GM21723 (cell line): Measurements from ENCODE around the gene HAPLN2.
"Not testable (repeated sequence)": the region's sequence is repeated elsewhere in the genome, so short reads cannot be mapped to it uniquely, and the experiment has no call there.

Source experiments
- ATAC-seq: cut with Tn5 transposase; IDR thresholded peaks from one replicate; pipeline ENCODE4 v1.9.1; 2021; ENCODE audit warnings: mild to moderate bottlenecking, moderate library complexity; ENCODE audit not compliant: unreplicated experiment

HAPLN2 gene

DNA sequence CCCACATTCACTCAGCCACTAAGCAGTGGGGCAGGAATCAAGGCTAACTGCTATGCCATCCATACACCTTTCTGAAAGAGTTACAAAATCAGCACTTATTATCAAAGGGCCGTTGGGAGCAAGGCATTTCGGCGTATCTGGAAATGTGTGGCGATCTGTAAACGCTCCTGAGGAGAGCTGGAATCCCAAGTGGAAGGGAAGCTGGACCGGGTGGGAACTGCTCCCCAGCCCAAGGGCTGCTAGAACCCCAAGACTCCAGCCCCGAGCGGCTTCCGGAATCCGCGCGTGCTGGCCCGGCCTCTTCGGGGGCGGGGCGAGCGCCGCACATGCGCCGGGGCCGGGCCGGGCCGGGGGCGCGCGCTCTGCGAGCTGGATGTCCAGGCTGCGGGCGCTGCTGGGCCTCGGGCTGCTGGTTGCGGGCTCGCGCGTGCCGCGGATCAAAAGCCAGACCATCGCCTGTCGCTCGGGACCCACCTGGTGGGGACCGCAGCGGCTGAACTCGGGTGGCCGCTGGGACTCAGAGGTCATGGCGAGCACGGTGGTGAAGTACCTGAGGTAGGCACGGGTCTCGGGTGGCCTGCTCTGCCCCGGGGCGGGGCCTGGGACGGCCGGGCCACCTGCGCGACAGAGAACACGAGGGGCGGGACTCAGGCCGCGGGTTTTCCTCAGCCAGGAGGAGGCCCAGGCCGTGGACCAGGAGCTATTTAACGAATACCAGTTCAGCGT, 27.6 kb upstream of the HAPLN2 start, which contains the start of gene NAXE:
Gene NAXE, plus strand, starts transcription at position 345 of the 726 bp plus-strand sequence. Its CDS starts 29 bp downstream, at position 374.
- peak; percentile 89 for ATAC-seq

DNA sequence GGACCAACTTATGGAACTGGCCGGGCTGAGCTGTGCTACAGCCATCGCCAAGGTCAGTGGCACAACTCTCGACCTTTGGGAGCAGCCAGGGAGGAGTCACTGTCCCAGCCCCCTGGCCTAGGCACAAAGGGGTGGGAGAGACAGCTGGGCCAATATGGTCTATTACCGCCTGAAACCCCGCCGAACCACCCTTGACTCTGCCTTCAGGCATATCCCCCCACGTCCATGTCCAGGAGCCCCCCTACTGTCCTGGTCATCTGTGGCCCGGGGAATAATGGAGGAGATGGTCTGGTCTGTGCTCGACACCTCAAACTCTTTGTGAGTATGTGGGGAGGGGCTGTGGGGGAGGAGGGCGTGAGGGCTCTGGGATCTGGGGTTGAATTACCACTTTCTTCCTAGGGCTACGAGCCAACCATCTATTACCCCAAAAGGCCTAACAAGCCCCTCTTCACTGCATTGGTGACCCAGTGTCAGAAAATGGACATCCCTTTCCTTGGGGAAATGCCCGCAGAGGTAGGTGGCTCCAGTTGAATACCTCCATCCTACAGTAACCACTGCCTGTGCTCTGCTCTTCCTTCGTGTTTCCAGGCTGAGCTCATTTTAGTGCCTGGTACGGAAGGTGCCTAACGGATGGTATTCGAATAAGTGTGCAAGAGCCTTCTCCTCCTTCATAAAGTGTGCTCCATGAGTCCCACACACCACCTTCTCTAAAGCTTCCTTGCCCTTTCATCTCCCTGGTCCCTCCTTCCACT, 26.9 kb upstream of the HAPLN2 start:
- no peak for ATAC-seq

GRCh38 chr1:156592910-156593660, 26.1 kb upstream of the HAPLN2 start:
- ATAC-seq, result no peak

DNA sequence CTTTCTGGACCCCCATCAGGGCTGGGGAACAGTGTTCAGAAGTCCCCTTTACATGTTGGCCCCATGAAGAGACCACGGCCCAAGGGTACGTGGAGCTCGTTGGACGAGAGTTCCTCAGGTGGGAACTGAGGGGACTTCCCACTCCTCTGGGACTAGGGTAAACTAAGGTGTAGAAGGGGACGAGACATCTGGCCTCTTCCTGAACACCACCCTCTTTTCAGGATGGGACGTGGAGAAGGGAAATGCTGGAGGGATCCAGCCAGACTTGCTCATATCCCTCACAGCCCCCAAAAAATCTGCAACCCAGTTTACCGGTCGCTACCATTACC, 25.6 kb upstream of the HAPLN2 start:
- ATAC-seq, result no peak

DNA sequence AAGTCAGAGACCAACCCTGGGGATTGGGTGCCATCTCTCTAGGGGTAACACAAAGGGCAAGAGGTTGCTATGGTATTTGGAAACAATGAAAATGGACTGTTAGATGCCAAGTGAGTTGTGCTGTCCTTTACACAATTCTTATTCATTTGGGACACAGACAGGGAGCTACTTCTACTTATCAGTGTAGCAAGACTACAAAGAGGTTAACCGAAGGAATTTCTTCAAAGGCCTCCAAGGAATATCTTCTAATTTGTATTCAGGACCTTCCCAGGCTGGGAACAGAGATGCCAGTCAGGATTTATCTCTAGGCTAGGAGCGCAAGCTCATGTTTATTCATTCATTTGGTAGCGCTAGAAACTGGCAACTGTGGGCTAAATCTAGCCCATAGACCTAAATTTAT, 25.0 kb upstream of the HAPLN2 start:
- no peak for ATAC-seq

GRCh38 chr1:156595016-156595415, 24.2 kb upstream of the HAPLN2 start:
- ATAC-seq, result no peak

DNA sequence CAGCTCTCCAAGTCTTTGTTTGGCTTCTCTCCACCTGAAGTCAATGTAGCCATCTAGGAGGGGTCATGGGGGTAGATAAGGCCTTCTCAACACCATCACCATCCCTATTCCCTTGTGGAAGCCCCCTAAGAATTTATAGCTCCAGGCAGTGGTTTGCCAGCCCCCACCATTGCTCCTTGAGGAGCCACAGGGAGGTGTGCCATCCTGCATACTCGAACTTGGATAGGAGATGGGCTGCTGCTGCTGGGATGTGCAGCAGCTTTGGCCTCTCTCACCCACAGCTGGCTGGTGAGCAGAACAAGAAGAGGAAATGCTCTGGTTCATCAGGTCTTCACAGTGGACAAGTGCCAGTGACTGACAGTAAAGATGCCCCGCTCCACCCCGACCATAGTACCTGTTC, 22.8 kb upstream of the HAPLN2 start:
- ATAC-seq, result no peak

- ATAC-seq, result no peak
Measured at GRCh38 chr1:156598125-156598524, 21.1 kb upstream of the HAPLN2 start.

- ATAC-seq, result no peak
Measured at GRCh38 chr1:156598731-156599432, 20.3 kb upstream of the HAPLN2 start.

DNA sequence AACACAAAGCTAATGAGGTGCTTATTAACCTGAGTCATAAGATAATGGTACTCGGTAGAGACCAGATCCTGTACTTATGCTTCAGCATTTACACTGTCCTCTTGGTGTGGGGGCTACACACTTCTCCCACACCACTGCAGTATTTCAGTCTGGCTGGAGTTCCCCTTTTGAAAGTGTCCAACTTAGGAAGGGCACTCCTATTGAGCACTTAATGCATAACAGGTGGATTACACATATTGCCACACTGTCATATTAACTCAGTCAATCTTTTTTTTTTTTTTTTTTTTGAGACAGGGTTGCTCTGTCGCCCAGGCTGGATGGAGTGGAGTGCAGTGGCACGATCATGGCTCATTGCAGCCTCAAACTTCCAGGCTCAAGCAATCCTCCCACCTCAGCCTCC, 19.4 kb upstream of the HAPLN2 start:
- peak; percentile 52 for ATAC-seq

DNA sequence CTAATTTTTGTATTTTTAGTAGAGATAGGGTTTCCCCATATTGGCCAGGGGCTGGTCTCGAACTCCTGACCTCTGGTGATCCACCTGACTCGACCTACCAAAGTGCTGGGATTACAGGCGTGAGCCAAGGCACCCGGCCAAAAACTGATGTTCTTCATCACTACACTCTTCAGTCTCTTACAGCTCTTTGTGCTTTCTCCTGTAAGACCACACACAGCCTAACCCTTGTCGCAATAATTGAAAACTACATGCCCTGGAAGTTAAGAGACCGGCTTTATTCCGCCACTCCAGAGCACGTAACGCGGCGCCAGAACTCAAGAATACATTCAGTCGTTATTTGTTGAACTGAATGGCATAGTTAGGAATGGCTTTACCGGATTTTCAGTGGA, 18.5 kb upstream of the HAPLN2 start:
- ATAC-seq, result no peak

DNA sequence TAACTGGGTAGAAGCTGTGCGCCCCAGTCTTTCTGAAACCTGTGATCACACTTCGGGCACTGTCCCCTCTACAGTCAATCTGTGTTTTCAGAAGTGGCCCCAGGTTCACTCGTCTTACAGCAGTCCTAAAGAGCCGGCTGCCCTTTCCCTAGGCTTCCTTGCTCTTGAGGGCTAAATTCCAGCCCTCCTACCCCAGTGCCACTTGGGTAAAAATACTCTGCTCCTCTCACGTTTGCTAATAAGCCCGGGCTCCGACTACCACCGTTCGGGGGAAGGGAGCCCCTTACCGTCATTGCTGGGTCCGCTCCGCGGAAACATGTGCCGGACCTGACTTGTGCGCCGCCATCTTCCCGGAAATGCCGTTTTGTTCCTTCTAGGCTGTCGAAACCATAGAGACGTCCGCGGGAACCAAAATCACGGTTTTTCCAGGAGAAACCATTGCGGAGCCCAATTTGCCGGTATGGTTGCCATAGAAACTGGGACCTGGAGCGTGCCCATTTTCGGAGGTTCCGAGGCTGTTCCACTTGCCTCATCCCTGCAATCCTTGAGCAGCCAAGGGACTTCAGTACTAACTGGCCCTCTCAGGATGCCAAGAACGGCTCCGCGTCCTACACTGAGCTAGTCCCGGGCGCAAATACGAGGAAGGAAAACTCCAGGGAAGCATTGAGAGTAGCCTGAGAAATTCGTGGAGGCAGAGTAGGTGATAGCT, 17.9 kb upstream of the HAPLN2 start, which contains the start of gene GPATCH4:
Gene GPATCH4, minus strand, starts transcription at position 358 of the 709 bp plus-strand sequence.
- peak; percentile 67 for ATAC-seq

GRCh38 chr1:156601892-156602291, 17.3 kb upstream of the HAPLN2 start:
- no peak for ATAC-seq

DNA sequence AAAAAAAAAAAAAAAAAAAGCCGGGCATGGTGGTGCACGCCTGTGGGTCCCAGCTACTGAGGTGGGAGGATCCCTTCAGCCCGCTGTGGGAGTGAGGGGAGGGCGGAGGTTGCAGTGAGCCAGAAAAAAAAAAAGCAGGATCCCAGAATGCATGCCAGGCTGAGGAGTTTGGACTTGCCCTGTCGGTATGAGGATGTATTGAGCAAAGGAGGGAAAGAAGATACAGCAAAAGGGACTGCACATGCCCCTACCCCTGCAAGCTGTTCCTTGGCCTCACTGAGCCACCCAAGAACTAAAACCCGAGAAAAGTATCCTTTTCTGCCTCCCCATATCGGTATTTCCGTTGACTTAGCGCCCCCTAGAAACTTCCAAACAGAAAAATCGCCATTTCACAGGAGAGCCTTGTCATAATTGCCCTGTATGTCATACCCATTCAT, 16.6 kb upstream of the HAPLN2 start:
- no peak for ATAC-seq

GRCh38 chr1:156607344-156607743, 11.9 kb upstream of the HAPLN2 start:
- ATAC-seq, result not testable (repeated sequence)

- peak; percentile 77 for ATAC-seq
Measured at GRCh38 chr1:156608036-156608674, 11.1 kb upstream of the HAPLN2 start.

- peak; percentile 56 for ATAC-seq
Measured at GRCh38 chr1:156608981-156609380, 10.2 kb upstream of the HAPLN2 start.

DNA sequence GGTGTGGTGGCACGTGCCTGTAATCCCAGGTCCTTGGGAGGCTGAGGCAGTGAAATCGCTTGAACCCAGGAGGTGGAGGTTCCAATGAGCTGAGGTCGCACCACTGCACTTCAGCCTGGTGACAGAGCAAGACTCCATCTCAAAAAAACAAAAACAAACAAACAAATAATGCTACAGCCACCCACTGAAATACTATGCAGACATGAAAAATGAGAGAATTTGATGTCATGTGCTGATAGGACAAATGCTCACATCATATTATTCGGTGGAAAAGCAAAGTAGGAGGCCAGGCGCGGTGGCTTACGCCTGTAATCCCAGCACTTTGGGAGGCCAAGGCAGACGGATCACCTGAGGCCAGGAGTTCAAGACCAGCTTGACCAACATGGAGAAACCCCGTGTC, 9.1 kb upstream of the HAPLN2 start:
- not testable (repeated sequence) for ATAC-seq

DNA sequence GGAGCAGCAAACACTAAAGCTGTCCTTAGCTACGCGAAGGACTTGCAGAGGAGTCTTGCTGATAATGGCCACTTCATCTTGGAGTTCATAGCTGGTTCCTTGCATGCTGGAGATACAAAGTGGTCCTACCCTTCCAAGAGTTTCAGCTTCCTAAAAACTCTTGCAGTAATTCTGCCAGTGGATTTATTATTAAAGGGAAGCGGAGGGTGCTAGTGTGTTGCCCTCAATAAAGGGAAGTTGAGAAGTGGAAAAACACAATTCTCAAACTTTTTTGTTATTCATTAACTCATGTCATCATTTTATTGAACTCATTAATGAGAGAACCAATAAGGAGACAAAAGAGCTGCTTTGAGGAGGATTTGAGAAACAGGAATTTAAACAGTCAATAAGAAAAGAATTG, 6.5 kb upstream of the HAPLN2 start:
- no peak for ATAC-seq

- ATAC-seq, result no peak
Measured at GRCh38 chr1:156615946-156616345, 3.3 kb upstream of the HAPLN2 start.
